Fibroblast of the conjunctiva (primary cell): ENCODE data around the gene PTPRD.

Source experiments
- DNase-seq: peaks from one replicate; pipeline ENCODE4 v3.0.0-alpha.2; 2010; ENCODE audit warnings: low read depth

Gene PTPRD

DNA sequence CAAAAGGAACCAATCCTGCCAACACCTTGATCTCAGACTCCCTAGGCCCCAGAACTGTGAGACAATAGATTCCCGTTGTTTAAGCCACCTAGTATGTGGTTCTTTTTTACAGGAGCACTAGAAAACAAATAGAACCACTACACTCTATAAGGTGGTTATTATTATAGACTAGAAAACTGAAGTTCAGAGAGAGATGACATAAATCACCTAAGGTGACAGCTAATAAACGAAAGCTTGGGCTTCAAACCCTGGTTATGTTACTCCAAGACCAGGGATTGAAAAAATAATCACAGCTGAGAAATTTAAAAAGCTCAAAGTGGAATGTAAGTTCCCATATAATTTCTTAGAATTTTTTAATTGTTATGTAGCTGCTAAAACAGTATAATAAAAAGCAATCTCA lies 2097.1 kb downstream of the PTPRD start:
- DNase-seq, result no peak

GRCh38 chr9:8514760-8515159 lies 2098.0 kb downstream of the PTPRD start:
- no peak for DNase-seq

GRCh38 chr9:8508671-8509290 lies 2104.0 kb downstream of the PTPRD start:
- no peak for DNase-seq

GRCh38 chr9:8494571-8494970 lies 2118.2 kb downstream of the PTPRD start:
- no peak for DNase-seq

DNA sequence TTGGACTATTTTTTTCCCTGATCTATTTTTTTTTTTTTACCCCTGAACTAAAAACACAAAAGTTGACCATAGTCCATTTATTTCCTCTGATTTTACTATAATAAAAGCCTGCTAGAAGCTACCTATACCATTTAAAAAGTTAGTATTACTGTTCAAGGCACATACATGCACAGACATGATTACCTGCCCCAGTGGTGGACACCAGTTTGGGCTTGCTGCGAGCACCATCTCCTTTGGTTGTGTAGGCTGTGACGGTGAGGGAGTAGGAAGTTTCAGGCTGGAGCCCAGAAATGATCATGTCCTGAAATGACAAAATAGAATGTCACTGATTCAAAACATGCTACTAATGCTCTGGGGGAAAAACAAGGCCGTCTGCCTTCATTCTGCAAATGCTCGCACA lies 2120.1 kb downstream of the PTPRD start:
- no peak for DNase-seq

- no peak for DNase-seq
Measured at GRCh38 chr9:8492024-8492423, 2120.8 kb downstream of the PTPRD start.

- no peak for DNase-seq
Measured at GRCh38 chr9:8491563-8491962, 2121.2 kb downstream of the PTPRD start.

GRCh38 chr9:8489835-8490234 lies 2123.0 kb downstream of the PTPRD start:
- DNase-seq, result no peak

DNA sequence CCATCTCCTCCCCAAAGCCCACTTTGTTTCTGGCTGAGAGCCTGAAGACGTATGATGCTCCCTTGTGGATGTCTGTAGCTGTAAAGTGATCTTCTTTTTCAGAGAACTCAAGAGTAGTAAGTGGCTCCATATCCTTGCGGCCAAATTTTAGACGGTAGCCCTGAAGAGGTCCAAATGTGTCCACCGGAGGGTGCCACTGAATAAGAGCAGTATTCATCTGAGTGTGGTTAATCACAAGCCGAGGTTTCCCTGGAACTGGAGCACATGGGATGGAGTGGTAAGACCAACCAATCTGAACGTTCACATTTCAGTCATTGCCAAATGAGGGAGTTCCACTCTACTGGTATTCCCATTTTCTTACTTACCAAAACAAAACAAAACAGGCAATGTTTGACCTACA lies 2126.7 kb downstream of the PTPRD start:
- peak; percentile 33 for DNase-seq

- DNase-seq, result no peak
Measured at GRCh38 chr9:8484597-8485191, 2128.1 kb downstream of the PTPRD start.

DNA sequence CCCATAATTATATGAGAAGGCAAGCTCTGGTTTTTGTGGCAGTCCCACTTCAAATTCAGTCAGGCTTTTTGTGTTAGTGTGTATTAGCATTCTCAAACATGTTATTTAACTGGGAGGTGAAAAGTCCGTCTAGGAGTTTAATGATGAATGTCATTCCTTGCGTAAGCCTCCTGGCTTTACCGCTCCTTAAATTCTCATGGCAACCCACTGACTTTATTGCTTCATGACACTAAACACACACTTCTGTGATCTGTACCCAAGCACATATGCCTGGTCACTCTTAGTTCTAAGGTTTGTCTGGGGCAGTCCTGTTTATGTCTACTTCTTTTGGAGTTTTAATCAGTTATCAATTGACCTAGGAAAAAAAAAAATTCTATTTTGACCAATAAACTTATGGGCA lies 2135.4 kb downstream of the PTPRD start:
- DNase-seq, result no peak

GRCh38 chr9:8474937-8475336 lies 2137.9 kb downstream of the PTPRD start:
- DNase-seq, result no peak

GRCh38 chr9:8473244-8474020 lies 2139.4 kb downstream of the PTPRD start:
- DNase-seq, result no peak

DNA sequence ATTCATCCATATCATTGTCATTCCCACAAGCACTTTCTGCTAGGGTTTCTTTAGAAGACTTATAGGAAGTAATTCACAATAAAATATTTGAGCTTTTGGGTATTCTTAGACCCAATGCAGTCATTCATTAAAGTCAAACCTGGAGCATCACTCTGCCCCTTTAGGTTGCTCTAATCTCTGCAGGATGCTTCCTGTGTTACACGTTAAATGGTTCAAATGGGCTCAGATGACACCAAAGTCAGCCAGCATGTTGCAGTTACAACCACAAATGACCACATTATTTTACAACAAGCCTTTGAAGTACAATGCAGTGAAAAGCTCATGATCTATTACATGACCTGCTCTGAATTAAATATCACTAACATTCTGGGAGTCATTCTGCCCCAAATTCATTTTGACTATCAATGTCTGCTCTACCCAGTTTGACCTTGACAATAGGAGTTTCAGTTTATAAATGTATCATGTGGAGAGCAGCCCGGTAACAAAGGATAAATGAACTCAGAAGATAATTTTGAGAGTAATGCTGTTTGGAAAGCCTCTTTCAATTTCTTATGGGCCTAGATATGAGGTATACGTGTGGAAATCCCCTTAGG lies 2144.7 kb downstream of the PTPRD start:
- no peak for DNase-seq

GRCh38 chr9:8457816-8458215 lies 2155.0 kb downstream of the PTPRD start:
- DNase-seq, result no peak

GRCh38 chr9:8457055-8457454 lies 2155.7 kb downstream of the PTPRD start:
- no peak for DNase-seq

- no peak for DNase-seq
Measured at GRCh38 chr9:8456344-8456743, 2156.5 kb downstream of the PTPRD start.

DNA sequence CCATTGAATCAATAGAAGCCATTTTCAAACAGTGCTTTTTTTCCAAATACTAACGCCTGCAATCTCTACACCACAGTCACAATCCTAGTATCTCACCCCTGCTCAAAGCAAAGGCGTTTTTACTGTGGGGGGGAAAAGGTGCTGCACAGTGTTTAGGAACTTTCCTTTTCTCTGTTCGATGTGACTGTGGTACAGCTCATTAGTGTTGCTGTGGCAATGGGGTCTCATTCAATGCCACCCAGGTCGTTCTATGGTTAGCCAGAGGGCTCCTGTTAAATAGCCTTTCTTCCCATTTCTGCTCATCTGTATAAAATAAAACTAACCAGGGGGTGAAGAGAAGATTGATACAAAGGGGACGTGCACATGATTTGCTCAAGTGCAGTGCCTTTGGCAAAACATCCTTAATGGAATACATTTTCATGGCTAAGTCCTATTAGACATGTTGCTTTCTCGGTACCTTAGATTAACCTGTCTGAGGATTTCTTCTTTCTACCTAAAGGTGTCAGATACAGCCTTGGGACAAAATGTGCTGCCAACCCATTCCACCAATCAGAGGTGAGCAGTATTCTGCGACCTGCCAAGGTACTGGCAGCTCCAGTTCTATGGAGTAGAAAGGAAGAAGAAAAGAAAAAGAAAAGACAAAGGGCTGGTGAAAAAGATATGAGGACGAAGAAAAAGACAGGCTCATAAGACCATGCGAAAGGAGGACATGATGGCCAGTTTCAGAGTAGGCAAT lies 2161.8 kb downstream of the PTPRD start:
- DNase-seq, result no peak

DNA sequence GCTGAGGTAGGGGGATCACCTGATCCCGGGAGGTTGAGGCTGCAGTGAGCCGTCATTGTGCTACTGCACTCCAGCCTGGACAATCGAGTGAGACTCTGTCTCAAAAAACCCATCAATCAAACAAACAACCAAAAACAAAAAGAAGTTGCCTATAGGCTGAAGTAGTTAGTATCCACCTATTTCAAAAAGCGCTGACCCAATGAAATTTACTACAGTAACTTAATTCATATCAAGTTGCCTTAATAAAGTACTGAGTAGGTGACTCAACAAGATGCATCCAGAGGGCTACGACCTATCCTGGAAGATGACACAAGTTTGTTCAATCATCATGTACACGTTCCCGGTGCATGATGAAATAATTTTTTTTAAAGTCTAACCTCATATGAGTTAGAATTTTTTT lies 2164.6 kb downstream of the PTPRD start:
- DNase-seq, result no peak

- no peak for DNase-seq
Measured at GRCh38 chr9:8447601-8448000, 2165.2 kb downstream of the PTPRD start.

DNA sequence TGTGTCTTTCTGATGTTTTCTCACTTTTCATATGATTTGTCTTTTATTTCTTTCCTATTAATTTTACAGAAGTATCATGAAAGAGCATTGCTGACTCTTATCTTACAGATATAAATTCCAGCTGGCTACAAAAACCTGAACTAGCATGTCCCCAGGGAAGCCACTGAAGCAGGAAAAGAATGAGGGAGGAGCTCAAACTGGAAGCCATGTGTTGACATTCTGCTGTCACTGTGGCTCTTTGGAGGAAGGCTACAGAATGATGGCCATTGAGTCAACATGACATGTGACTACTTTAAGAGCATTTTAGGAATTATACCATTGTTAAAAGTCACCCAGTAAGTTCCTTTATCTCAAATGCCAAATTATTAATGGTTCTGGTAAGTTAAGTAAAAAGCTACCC lies 2174.9 kb downstream of the PTPRD start:
- no peak for DNase-seq

DNA sequence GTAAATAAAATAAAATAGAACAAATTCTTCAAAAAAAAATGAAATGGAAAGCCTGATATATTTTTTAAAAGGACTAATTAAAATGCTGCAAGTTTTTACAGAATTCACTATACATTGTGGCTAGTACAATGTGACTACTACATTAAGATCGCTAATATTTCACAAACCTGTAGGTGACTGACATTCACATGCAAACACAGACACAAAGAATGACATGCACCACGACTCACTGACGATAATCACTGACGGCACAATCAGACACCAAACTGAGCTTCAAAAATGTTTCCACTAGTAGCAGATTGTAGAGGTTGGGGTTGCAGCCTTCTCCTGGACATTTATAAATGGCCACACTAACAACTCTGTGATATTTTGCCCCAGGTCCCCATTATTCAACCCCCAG lies 2175.5 kb downstream of the PTPRD start:
- no peak for DNase-seq
